Calu3 (cell line): ENCODE data around the gene CTNNA2. TPM values are rescaled to one million over a fixed set of nuclear protein-coding genes. Genes with fewer than 3 reads are reported as not detected.

Experiments used
- BruUV-seq: library from RNA; stranded (reverse); fragments of 400-500 nt; replicated peaks from 2 replicates; lab custom pipeline; 2021; lab: Mats Ljungman, UMichigan
- CTCF ChIA-PET: fragments of 300-600 bp; sonication (Branson Sonifier 250); formaldehyde crosslinking; loops from one replicate; lab custom pipeline; 2022; ENCODE audit warnings: antibody characterized with exemption; lab: Charles Lee
- DNase-seq: peaks from one replicate; pipeline ENCODE4 v3.0.0; 2022
- H3K27ac Mint-ChIP-seq: one replicate; pipeline ENCODE4 v1.8.0; 2022; ENCODE audit warnings: mixed read lengths; ENCODE audit not compliant: unreplicated experiment
- H3K27me3 Mint-ChIP-seq: one replicate; pipeline ENCODE4 v1.8.0; 2022; ENCODE audit warnings: mixed read lengths; ENCODE audit not compliant: unreplicated experiment
- H3K36me3 Mint-ChIP-seq: one replicate; pipeline ENCODE4 v1.8.0; 2022; ENCODE audit warnings: mild to moderate bottlenecking, moderate library complexity, mixed read lengths; ENCODE audit not compliant: insufficient read depth, unreplicated experiment
- H3K4me1 Mint-ChIP-seq: one replicate; pipeline ENCODE4 v1.8.0; 2022; ENCODE audit warnings: mild to moderate bottlenecking, low read depth, mixed read lengths; ENCODE audit not compliant: unreplicated experiment
- H3K4me3 Mint-ChIP-seq: one replicate; pipeline ENCODE4 v1.8.0; 2022; ENCODE audit warnings: mild to moderate bottlenecking, low read depth, moderate library complexity, mixed read lengths; ENCODE audit not compliant: unreplicated experiment
- H3K9me3 Mint-ChIP-seq: one replicate; pipeline ENCODE4 v1.8.0; 2022; ENCODE audit warnings: low read depth, mixed read lengths; ENCODE audit not compliant: unreplicated experiment
- intact Hi-C: fragments of 100-400 bp; cut with micrococcal nuclease; formaldehyde crosslinking; loops from one replicate; pipeline ENCODE4 v1.10.0; 2022; ENCODE audit not compliant: unreplicated experiment
- total RNA-seq: library from RNA; stranded (reverse); gene quantifications from 2 replicates; pipeline ENCODE4 v1.2.3, GENCODE V29; 2022
- TF ChIP-seq, protein P1 (sequence below): fragments of 200-600 bp; IDR thresholded peaks from one replicate; pipeline ENCODE4 v1.8.0; 2022; ENCODE audit warnings: antibody characterized with exemption; ENCODE audit not compliant: unreplicated experiment

The CTNNA2 gene
- total RNA-seq, 1 experiment from 2014 or later: not detected

- DNase-seq: no peak
- no TSS peak for BruUV-seq
- Mint-ChIP-seq H3K4me1 (no peaks in the 10 kb centered on the region), H3K27ac (no peak overlapping the region), H3K27me3 (no peaks in the 10 kb centered on the region), H3K9me3 (peaks cover 17% of the 10 kb centered on the region), H3K36me3 (no peaks in the 10 kb centered on the region), H3K4me3 (no peak overlapping the region)
- TF ChIP-seq, protein P1, sequence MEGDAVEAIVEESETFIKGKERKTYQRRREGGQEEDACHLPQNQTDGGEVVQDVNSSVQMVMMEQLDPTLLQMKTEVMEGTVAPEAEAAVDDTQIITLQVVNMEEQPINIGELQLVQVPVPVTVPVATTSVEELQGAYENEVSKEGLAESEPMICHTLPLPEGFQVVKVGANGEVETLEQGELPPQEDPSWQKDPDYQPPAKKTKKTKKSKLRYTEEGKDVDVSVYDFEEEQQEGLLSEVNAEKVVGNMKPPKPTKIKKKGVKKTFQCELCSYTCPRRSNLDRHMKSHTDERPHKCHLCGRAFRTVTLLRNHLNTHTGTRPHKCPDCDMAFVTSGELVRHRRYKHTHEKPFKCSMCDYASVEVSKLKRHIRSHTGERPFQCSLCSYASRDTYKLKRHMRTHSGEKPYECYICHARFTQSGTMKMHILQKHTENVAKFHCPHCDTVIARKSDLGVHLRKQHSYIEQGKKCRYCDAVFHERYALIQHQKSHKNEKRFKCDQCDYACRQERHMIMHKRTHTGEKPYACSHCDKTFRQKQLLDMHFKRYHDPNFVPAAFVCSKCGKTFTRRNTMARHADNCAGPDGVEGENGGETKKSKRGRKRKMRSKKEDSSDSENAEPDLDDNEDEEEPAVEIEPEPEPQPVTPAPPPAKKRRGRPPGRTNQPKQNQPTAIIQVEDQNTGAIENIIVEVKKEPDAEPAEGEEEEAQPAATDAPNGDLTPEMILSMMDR: no peak
- CTCF ChIA-PET: no interaction called here
- intact Hi-C loops: no loop called here
These were observed 1018.5 kb downstream of the CTNNA2 start for GRCh38 chr2:80531319-80531718.

- Mint-ChIP-seq H3K9me3 (peaks cover under 1% of the 10 kb centered on the region), H3K36me3 (no peaks in the 10 kb centered on the region)
- DNase-seq: no peak
These were observed 1032.8 kb downstream of the CTNNA2 start for GRCh38 chr2:80545420-80546210.

GRCh38 chr2:80546766-80547165 is 1033.9 kb downstream of the CTNNA2 start:
- no peak overlapping the region for H3K27ac Mint-ChIP-seq

More at GRCh38 chr2:80545420-80546210, 1032.8 kb downstream of the CTNNA2 start:
- TF ChIP-seq, protein P1: no peak
- Mint-ChIP-seq H3K4me3 (no peak overlapping the region), H3K27ac (no peak overlapping the region), H3K27me3 (no peaks in the 10 kb centered on the region), H3K4me1 (no peaks in the 10 kb centered on the region)
- intact Hi-C loops: no loop called here
- BruUV-seq: no TSS peak
- CTCF ChIA-PET: no interaction called here

GRCh38 chr2:80547344-80547743 is 1034.5 kb downstream of the CTNNA2 start:
- no peaks in the 10 kb centered on the region for H3K27me3 Mint-ChIP-seq
- no peak overlapping the region for H3K4me3 Mint-ChIP-seq
- no TSS peak for BruUV-seq
- H3K4me1 Mint-ChIP-seq: no peaks in the 10 kb centered on the region
- no peak for DNase-seq
- no peak overlapping the region for H3K27ac Mint-ChIP-seq
- peaks cover 2% of the 10 kb centered on the region for H3K9me3 Mint-ChIP-seq
- H3K36me3 Mint-ChIP-seq: no peaks in the 10 kb centered on the region
- CTCF ChIA-PET: no interaction called here
- intact Hi-C loops: no loop called here
- TF ChIP-seq, protein P1: no peak

More at GRCh38 chr2:80546766-80547165, 1033.9 kb downstream of the CTNNA2 start:
- TF ChIP-seq, protein P1: no peak
- H3K4me3 Mint-ChIP-seq: no peak overlapping the region
- no peaks in the 10 kb centered on the region for H3K4me1 Mint-ChIP-seq
- H3K36me3 Mint-ChIP-seq: no peaks in the 10 kb centered on the region
- intact Hi-C loops: no loop called here
- DNase-seq: no peak
- CTCF ChIA-PET: no interaction called here
- H3K27me3 Mint-ChIP-seq: no peaks in the 10 kb centered on the region
- H3K9me3 Mint-ChIP-seq: peaks cover 2% of the 10 kb centered on the region
- no TSS peak for BruUV-seq
